GM12878 (cell line): ENCODE results near the gene CA7.

Experiments used
- ATF3 ChIP-seq: IDR thresholded peaks from 2 replicates; pipeline ENCODE4 v1.6.1; 2011; ENCODE audit warnings: low read depth, mild to moderate bottlenecking, low read length, moderate library complexity, borderline replicate concordance; ENCODE audit errors: extremely low read depth
- BACH1 ChIP-seq: fragments of 450-650 bp; IDR thresholded peaks from 2 replicates; pipeline ENCODE4 v1.6.1; 2017; ENCODE audit warnings: mild to moderate bottlenecking, borderline replicate concordance
- BCLAF1 ChIP-seq: fragments of 450-650 bp; IDR thresholded peaks from 2 replicates; pipeline ENCODE4 v1.6.1; 2017; ENCODE audit warnings: antibody characterized with exemption, mild to moderate bottlenecking, moderate library complexity
- CHD1 ChIP-seq: IDR thresholded peaks from 2 replicates; pipeline ENCODE4 v1.6.1; 2012; ENCODE audit warnings: low read depth, low read length, improper control_type of control experiment
- CTCF ChIP-seq, 3 experiments: IDR thresholded peaks in 2 of 3; conservative IDR thresholded peaks in 1 of 3; 2 replicates each; pipeline ENCODE4 v1.5.1; 2011; ENCODE audit warnings: low read depth in 3 of 3, low read length in 3 of 3, mild to moderate bottlenecking in 3 of 3, control low read depth in 2 of 3, moderate library complexity in 2 of 3, inconsistent platforms in 1 of 3, mixed read lengths in 1 of 3; ENCODE audit not compliant: control insufficient read depth in 2 of 3, insufficient read depth in 1 of 3; ENCODE audit errors: extremely low read depth in 1 of 3
- EZH2 ChIP-seq: IDR thresholded peaks from 2 replicates; pipeline ENCODE4 v1.6.1; 2012; ENCODE audit warnings: low read depth, mild to moderate bottlenecking, control low read depth, inconsistent platforms, low read length, borderline replicate concordance; ENCODE audit not compliant: control insufficient read depth
- IKZF1 ChIP-seq: fragments of 450-650 bp; conservative IDR thresholded peaks from 2 replicates; pipeline ENCODE4 v1.6.1; 2017; ENCODE audit warnings: antibody characterized with exemption, mild to moderate bottlenecking
- IRF3 ChIP-seq: fragments of 450-650 bp; IDR thresholded peaks from 2 replicates; pipeline ENCODE4 v1.6.1; 2014; ENCODE audit warnings: mild to moderate bottlenecking
- KAT2A ChIP-seq: conservative IDR thresholded peaks from 2 replicates; pipeline ENCODE4 v1.6.1; 2011; ENCODE audit warnings: low read depth, low read length; ENCODE audit not compliant: control insufficient read depth
- NRF1 ChIP-seq: conservative IDR thresholded peaks from 2 replicates; pipeline ENCODE4 v1.6.1; 2011; ENCODE audit warnings: mild to moderate bottlenecking, low read depth, low read length, improper control_type of control experiment
- POLR2A ChIP-seq: IDR thresholded peaks from 2 replicates; pipeline ENCODE4 v1.6.1; 2011; ENCODE audit warnings: low read depth, mild to moderate bottlenecking, low read length
- REST ChIP-seq: IDR thresholded peaks from 2 replicates; pipeline ENCODE4 v1.6.1; 2012; ENCODE audit warnings: mild to moderate bottlenecking, low read depth, low read length
- SPI1 ChIP-seq: IDR thresholded peaks from 2 replicates; pipeline ENCODE4 v1.6.1; 2011; ENCODE audit warnings: low read depth, mild to moderate bottlenecking, low read length, moderate library complexity, borderline replicate concordance; ENCODE audit not compliant: insufficient read depth
- TAF1 ChIP-seq: IDR thresholded peaks from 2 replicates; pipeline ENCODE4 v1.6.1; 2011; ENCODE audit warnings: mild to moderate bottlenecking, low read depth, low read length, borderline replicate concordance

- TF ChIP-seq SPI1 (no peak), BCLAF1 (no peak), CTCF (IDR thresholded peaks at IDR 0.05 in 2 of 3, conservative IDR thresholded peaks at IDR 0.05 in 1 of 3; ENCODE audit: control insufficient read depth in 2 of 3, extremely low read depth in 1 of 3, insufficient read depth in 1 of 3, low read depth in 3 of 3, low read length in 3 of 3) (no peak), REST (no peak), KAT2A (no peak), BACH1 (no peak), POLR2A (no peak; the same call in 1 of the 2 replicates), IRF3 (no peak), IKZF1 (no peak), NRF1 (no peak), TAF1 (no peak), CHD1 (no peak), EZH2 (no peak), ATF3 (no peak)
Observed at GRCh38 chr16:66801320-66802105, 42.7 kb upstream of the CA7 start, which contains the start of gene TERB1.
